Amygdala (tissue), 56 donors: Measurements from ENCODE around the gene TMEM86B.

Experiments used
- DNase-seq, 56 donors: peaks; one replicate each; lab custom pipeline; 2025; lab: John Stamatoyannopoulos, UW

TMEM86B gene

DNA sequence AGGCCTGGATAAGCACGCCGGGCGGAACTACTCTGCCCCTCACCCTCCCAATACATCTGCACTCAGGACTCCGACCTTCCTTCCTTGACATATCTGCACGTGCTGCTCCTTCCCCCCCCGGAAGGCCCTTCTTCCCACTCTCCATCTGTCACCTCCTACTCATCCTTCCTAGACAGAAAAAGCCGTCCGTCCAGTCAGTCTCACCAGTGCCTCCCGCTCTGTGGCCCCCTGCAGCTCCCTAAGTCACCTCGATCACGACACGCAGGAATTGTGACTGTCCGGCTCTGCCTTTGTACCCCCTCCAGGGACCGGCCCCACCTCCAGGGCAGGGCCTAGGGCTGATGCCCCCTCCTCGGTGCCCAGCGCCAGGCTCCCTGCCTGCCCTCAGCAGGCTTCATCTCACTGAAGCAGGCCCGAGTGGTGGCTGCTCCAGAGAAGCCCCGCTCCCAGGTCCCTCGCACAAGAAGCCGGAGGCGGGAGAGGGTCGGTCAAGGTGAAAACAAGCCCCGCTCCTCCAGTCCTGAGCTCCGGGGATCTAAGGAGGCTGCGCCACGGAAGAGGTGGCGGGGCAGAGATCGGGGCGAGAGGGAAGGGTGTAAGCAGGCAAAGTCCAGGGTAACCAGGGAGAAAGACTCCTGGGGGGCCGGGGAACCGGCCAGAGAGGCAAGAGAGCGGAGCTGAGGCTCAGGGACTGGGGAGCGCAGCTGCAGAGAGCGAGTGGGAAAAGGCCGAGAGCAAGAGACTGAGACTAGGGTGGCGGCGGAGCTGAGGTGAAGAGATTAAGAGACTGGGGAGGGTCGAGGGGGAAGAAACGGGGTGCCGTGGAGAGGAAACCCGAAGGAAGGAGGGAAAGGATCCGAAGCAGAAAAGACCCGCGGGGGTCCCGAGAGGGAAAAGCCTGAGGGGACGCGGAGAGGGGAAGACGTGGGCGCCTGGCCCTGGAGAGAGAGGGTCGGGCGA, 29.2 kb upstream of the TMEM86B start:
- DNase-seq: peak in 3 of 56 donors; percentile 13 to 38 (median 33)

DNA sequence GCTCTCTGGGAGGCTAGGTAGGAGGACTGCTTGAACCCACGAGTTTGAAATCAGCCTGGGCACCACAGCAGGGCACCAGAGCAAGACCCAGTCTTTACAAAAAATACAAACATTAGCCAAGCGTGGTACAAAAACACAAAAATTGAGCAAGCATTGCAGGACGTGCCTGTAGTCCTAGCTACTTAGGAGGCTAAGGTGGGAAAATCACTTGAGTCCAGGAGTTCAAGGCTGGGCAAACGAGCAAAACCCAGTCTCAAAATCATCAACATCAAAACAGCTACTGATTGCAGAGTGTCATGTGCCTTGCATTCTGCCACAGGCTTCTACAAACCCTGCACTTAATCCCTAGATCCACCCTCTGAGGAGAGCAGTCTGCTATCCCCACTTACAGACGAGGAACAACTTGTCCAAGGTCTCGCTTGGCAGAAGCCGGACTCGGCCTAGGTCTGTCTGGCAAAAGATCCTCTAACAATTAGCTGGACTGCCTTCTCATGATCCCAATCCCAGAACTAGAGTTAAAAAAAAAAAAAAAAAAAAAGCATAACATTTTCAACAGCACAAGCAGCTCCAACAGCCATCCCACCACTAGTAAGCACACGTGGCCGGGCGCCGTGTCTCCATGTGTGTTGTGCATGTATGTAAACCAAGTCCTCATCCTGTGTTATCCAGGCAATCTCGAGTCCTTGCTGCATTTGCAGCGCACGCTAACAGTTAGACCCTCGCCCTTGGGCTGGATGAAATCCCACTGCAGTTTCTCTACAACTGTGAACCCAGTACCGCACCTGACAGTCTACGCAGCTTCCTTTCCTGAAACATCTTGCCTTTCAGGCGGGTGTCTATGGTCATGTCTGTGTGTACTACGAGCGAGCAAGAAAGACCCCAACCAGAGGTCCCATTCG, 28.2 kb upstream of the TMEM86B start:
- DNase-seq: peak in 5 of 56 donors; percentile 10 to 38 (median 23)

DNA sequence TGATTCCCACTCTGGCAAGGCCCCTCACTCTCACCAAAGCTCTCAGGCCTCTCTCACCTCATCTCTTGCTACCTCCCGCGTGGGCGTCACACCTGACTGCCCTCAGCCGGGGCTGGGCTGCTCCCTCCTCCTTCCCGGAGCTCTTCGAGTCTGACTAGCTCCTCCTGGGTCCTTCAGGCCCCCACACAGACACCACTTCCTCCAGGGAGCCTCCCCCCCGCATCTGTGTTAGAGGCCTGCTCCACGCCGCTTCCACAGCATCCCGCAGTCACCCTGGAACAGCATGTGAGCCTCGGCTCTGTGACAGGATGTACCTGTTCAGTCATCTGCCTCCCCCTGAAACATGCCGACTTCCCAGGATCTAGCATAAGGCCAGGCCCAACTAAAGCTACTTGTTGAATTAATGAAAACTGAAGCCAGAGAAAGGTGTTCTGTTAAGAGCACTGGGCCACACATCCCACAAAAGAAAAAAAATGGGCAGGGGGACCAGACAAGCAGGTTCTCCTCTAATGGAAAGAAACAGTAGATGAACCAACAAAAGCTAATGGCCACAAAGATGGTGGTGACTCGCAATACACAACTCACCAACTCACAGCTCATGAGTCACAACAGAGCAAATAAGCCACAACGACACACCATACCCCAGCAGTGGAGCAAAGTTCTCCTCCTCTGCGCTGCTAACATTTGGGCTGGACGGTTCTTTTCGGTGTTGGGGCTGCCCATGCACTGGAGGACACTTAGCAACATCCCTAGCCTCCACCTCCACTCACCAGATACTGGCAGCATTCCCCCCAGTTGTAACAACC, 27.3 kb upstream of the TMEM86B start:
- DNase-seq: peak in 1 of 56 donors; percentile 15

DNA sequence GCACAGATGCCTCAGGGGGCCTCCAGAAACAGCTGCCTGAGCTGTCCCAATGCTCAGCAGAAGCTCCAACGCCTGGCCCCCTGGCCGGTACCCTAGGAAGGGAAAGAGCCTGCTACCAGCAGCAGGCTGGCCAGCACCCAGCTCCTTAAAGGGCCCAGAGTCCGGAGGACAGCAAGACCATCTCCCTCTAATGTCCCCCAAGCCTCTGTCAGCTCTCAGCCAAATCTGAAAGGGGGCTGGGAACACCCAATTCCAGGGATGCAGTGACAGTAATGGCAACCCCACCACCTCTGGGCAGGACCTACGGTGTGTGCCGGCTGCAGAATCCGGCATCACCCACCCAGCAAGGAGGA, 26.0 kb upstream of the TMEM86B start:
- DNase-seq: no peak

DNA sequence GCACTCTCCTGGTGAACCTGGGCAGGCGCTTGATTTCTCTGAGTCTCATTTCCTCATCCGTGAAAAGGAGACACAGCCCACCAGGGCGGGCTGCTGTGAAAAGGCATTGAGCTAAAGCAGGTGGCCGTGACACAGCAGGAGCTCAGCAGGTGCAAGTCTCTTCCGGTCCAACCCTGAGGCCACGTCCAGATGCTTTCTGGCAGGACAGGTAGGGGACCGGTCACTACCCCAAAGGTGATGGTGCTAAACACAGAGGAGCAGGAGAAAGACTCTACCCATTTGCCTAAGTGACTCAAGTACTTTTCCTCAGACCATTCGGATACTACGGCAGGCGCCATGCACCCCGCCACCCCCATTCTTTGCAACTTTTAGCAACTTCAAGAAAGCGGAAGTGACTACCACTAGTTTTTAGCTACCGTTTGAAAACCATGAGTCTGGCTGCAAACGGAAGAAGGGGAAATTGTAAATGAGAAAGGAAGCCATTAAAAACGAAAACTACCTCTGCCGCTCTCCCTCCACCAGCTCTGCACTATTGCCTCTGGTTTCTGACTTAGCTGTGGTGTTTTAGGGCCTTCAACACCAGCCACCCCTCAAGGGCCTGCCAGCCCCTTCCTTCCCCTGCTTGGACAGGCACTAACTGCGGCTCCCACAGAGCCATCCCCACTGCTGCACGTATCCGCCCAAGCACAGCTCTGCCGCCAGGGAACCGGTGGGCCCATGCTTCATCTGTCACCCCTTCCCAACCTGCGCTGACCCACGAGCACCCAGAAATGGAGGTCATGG, 25.5 kb upstream of the TMEM86B start:
- peak in 2 of 56 donors; percentile 12 to 16 for DNase-seq

DNA sequence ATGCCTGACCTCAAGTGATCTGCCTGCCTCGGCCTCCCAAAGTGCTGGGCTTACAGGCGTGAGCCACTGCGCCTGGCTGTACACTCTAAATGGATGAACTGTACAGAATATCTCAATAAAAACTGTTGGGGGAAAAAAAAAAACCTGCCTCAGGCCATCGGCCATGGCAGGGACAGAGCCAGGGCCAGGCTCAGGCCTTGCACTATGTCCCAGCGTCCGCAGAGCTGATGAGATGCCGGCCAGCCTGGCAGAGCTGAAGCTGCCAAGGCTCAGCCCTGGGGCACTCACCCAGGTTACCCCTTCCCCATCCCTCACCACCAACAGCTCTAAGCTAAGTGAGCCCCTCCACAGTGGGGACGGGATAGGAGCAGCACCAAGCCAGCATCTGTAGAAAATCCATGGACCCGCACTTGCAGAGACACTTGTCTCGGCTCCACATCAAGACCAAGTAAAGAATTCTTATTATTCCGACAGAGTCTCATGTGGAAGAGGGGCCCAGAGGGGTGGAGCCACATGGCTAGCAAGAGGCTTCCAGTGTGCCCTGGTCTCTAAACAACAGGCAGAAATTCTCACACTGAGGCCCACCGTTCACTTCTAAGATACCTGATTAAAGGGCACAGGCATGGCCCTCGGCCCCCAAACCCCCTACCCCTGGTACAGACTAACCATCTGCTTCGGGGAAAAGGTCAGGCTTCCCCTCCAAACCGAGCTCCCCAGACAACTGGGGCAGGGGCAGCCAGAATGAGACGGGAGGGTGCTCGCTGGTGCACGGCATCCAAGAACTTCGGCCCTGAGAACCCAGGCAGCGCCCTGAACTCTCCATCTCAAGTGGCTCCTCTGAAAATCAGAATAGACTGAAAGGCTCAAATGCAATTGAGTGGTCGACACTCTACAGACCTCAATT, 24.4 kb upstream of the TMEM86B start:
- DNase-seq: no peak

DNA sequence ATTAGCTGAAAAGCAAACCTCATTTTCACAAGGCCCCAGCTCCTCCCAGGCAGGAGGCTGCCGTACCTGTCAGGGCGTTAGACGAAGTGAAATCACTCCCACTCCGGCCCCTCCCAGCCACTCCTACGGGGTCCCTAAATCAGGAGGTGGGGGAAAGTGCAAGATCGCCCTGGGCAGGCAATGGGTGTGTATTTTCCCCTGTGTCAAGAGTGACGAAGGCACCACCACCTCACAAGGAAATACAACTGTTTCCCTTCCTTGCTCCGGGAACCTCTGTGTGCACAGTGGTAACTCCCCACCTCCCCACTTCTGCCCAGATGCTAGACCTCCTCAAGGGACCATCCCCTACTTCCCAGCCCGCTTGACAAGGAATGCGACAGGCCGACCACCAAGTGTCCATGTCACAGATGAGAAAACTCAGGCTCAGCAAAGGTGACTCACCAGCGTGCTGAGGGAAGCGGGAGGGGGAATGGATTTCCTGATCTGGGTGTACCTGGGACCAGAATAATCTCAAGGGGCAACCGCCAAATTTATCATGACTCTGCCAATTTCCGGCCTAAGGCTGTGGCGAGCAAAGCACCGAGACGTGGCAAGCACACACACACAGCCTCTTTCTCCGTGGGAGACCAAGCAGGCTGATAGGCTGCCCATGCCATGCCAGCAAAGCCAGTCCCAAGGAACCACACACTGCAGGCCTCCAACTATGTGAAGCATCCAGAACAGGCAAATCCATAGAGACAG, 22.9 kb upstream of the TMEM86B start:
- no peak for DNase-seq

DNA sequence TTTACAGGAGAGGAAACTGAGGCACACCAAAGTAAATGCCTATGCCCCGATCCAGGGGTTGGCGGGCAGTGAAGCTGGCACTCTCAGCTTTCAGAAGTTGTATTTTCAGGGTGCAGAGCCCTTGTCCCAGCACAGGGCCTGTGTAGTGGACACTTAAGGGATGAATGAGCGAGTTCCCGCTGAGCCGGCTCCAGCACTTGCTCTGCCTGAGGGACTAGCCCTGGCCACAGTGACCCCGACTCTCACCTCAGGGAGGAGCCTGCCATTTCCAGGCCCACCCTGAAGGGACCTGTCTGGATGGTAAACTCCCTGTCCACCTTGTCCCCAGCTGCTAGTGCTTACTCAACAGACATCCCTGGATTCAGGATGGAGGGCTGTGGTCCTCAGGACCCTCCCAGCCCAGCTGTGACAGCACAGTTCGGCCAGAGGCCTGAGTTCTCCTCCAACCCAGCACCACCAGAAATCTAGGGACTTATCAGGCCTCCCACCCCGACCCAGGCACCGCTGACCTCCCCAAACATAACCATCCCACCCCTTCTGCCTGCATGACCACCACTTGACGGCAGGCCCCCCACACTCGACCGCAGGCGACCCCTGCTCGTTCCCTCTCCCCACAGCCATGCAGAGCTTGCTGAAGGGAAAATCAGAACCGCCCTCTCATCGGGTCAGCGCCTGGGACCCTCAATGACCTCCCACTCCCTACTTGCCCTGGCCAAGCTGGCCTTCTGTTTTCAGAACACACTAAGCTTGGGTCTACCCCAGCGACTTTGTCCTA, 21.9 kb upstream of the TMEM86B start:
- no peak for DNase-seq

DNA sequence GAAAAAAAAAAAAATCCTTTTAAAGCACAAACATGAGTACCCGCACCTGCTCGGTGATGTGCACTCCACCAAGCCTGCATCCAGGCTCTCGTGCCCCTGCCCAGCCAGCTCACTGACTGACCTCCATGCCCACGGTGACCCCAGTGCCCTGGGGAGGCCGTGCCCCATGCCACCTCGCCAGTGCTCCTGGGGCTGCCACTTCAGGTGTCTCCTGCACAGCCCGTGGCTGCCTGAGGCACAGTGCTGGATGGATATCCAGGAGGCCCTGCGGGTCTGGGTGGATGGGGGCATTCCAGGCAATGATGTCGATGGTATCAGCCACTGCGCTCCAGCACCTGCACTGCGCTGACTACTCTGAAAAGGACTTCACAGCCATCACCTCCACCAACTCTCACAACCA, 21.3 kb upstream of the TMEM86B start:
- no peak for DNase-seq

DNA sequence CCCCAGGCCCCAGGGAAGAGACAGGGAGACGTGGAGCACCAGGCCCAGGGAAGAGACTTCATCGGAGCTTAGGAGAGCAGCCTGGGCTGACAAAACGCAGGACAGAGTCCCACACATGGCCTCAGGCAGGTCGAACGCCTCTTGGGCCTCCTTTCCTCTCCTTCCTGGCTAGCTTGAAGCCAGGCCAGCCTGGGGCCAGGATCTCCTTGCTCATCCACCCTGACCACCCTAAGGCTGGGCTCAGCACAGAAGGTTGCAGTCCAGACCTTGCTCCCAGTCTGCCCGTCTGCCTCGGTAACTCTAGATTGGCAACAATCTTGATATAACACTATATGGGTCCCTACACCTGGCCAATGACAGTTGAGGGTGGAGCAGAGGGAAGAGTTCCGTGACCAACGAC, 20.1 kb upstream of the TMEM86B start:
- no peak for DNase-seq

DNA sequence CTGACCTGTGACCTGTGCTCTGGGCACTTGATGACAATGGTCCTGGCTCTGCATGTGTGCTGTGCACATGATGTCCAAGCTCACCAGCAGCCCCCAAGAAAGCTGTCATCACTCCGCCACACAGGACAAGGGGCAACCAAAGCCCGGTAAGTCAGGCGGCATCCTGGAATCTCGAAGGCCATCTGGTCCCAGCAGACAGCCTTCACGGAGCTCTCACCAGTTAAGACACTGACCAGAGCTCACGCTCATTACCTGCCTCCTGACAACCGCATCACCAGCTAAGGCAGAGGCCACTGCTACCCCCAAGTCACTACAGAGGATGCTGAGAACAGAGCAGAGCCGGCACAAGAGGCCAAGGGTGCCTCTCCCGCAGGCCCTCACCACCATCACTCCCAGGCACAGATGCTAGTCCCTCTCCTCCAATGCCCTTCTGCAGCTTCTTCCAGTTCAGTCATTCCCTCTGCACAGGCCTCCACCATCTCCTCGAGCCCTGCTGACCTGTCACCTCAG, 19.7 kb upstream of the TMEM86B start:
- DNase-seq: no peak

DNA sequence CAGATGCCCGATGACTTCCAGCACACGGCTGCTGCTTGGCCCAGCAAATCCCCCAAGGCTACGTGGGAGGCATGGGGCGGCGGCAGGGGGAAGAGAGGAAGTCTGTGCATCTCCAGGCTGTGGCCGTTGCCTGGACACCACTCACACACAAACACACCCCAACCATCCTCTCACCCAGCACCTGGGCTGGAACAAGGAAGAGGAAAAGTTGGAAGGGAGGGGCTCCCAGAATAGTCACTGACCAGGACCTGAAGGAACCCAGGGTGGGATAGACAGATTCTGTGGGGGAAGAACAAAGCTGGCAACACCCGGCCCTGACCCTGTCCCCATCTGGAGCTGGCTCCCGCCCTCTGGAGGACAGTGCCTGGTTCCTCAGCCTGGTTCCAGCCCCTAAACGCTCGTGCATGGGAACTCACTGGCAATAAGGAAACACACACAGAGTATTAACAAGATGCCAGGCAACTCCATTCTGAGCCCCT, 19.1 kb upstream of the TMEM86B start:
- no peak for DNase-seq

DNA sequence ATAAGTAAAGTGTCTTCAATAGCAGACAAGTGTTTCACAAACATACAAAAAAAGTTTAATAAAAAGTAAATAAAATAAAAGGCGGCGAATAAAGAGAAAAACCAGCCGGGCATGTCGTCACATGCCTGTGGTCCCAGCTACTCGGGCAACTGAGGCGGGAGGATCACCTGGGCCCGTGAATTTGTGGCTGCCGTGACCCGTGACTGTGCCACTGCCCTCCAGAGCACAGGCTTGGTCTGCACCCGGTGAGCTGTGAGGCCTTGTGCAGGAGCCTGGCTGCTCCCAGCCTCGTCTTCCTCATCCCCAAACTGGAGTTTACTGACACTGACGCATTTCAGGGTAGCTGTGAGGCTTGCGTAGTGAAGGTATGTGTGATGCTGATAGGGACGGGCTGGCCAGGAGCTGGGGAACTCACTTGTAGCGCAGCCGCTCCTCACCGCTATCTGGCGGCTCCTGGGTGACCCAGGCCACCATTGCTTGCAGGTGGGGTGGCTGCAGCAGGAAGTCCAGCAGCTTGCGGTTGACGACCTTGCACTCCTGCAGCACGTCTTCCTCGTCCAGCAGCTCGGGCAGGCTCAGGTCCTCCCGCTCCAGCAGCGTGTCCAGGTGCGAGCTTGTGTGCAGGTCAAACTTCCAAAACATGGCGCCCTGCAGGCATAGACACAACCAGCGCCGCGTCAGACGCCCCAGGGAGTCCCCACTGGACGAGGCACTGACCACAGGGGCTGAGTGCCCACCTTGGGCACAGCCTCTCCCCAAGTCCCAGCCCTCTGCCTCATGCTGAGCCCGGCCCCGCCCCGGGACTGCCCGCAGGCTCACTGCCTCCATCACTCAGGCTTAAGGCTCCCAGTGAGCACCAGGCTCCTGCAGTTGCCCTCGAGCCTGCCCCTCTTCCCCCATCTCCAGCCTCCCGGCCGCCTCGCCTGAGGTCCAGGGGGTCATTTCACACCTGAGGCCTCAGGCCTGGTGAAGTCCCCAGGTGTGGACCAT, 18.2 kb upstream of the TMEM86B start:
- no peak for DNase-seq

DNA sequence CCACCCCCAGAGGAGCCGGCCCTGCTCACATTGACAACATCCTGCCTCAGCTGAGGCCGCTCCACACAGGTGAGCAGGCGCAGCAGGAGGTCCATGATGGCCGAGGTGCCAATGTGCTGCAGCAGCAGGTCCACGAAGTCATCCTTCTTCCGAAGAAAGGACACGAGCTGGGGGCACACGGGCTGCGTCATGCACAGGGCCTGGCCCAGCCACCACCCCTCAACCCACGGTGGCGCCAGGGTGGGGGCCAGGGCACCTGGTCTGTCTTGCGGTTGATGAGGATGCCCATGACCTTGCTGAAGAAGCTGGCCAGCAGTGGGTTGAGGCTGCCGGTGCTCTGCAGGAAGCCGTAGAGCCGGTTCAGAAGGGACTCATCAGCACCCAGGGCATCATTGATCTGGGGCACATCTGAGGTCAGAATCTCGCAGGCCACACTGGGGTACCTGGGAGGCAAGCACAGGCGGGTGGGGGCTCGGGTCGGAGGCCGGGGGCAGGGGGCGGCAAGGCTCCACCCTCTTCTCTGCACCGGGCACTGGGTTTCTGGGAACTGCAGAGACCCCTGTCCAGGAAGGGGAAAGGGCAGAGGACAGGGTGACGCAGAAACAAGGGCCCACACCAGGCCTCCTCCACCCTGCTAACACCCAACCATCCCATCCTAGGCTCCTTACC, 16.8 kb upstream of the TMEM86B start:
- no peak for DNase-seq
